Thyroid gland (tissue), 4 donors: ENCODE measurements around the gene ABCC3. TPM values are rescaled to one million over a fixed set of nuclear protein-coding genes. Genes with fewer than 3 reads are reported as not detected.

Experiments used
- DNase-seq, 2 donors: peaks; one replicate each; pipeline ENCODE4 v3.0.0-alpha.2; 2019
- H3K27ac ChIP-seq, 3 donors: fragments of 200-600 bp; sonication (generic); 1 replicate in 2 of 3; 2 replicates in 1 of 3; pipeline ENCODE4 v1.5.1; 2016 to 2019; ENCODE audit warnings: mild to moderate bottlenecking in 1 of 3, moderate library complexity in 1 of 3
- H3K27me3 ChIP-seq: fragments of 200-600 bp; sonication (generic); one replicate; pipeline ENCODE4 v1.5.1; 2019
- H3K36me3 ChIP-seq, 2 donors: fragments of 200-600 bp; sonication (generic); one replicate each; pipeline ENCODE4 v1.5.1; 2016 to 2019
- H3K4me1 ChIP-seq, 2 donors: fragments of 200-600 bp; sonication (generic); one replicate each; pipeline ENCODE4 v1.5.1; 2017 to 2019
- H3K4me3 ChIP-seq, 3 donors: fragments of 200-600 bp; sonication (generic); replicated peaks in 1 of 3; 1 replicate in 2 of 3; 2 replicates in 1 of 3; pipeline ENCODE4 v1.5.1; 2016; ENCODE audit warnings: mild to moderate bottlenecking in 1 of 3
- H3K9me3 ChIP-seq: fragments of 200-600 bp; sonication (generic); one replicate; pipeline ENCODE4 v1.5.1; 2017
- CTCF ChIP-seq, 6 experiments: fragments of 200-600 bp in 3 of 6; fragments of 450-650 bp in 3 of 6; sonication (generic) in 3 of 6; IDR thresholded peaks; one replicate each; pipeline ENCODE4 v1.5.1; 2016 to 2019; ENCODE audit warnings: antibody characterized with exemption in 6 of 6, mild to moderate bottlenecking in 2 of 6, inconsistent platforms in 1 of 6, moderate library complexity in 1 of 6
- POLR2A ChIP-seq, 2 donors: fragments of 450-650 bp; IDR thresholded peaks; one replicate each; pipeline ENCODE4 v1.6.1; 2017; ENCODE audit warnings: antibody characterized with exemption in 2 of 2, mild to moderate bottlenecking in 2 of 2, moderate library complexity in 1 of 2
- WGBS, 2 donors: methylation state at CpG; one replicate each; pipeline ENCODE4 v1.1.5; 2017; 5-methylcytosine and 5-hydroxymethylcytosine counted together
- intact Hi-C: fragments of 100-400 bp; cut with DNase I; formaldehyde crosslinking; loops from one replicate; pipeline ENCODE4 v1.15.1; 2023
- total RNA-seq, 4 donors: library from RNA; depleted of rRNA; stranded (reverse); fragments of >200 nt; gene quantifications; one replicate each; pipeline ENCODE4 v1.2.3, GENCODE V29; 2016

Gene ABCC3
- total RNA-seq, 4 donors from 2014 or later = 51.0 to 189 (median 131) TPM

GRCh38 chr17:50635982-50636803 lies 1.5 kb downstream of the ABCC3 start:
- TF ChIP-seq CTCF (IDR thresholded peaks at IDR 0.05) (no peak), POLR2A (IDR thresholded peaks at IDR 0.05) (no peak)
- H3K4me1 ChIP-seq = peaks cover 40 to 51% of the 10 kb centered on the region in 2 donors
- H3K36me3 ChIP-seq = no peaks in the 10 kb centered on the region
- H3K9me3 ChIP-seq = no peaks in the 10 kb centered on the region
- peak overlapping the region in 1 of 3 donors; percentile 50 for H3K4me3 ChIP-seq
- DNase-seq = no peak
- intact Hi-C loops = no loop called here
- H3K27me3 ChIP-seq = no peaks in the 10 kb centered on the region
- WGBS, 2 donors = 93 to 96% methylated on average over 9 of the region's 9 CpGs
- no peak overlapping the region for H3K27ac ChIP-seq

DNA sequence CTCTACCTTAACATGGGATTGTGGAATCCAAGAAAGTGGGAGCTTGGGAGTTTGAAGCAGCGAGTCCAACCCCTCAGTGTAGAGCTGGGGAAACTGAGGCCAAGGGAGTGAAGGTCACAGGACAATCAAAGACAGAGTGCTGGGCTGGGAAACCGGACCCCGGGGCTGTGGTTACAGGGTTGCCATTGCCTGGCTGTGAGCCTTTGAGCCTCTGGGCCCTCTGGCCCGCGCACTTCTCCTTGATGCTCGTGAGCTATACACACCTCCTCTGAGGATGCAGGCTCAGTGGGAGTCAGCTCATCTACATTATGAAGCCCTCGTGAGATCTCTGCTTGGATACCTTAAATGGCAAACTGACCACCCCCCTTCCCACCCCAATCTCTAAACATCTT lies 2.1 kb downstream of the ABCC3 start:
- Histone ChIP-seq H3K4me3 (no peak overlapping the region), H3K9me3 (no peaks in the 10 kb centered on the region), H3K4me1 (peaks cover 40 to 57% of the 10 kb centered on the region in 2 donors), H3K27ac (no peak overlapping the region), H3K27me3 (no peaks in the 10 kb centered on the region), H3K36me3 (no peaks in the 10 kb centered on the region)
- WGBS, 2 donors = 92 to 93% methylated on average over 6 to 7 of the region's 7 CpGs
- TF ChIP-seq CTCF (IDR thresholded peaks at IDR 0.05) (no peak), POLR2A (IDR thresholded peaks at IDR 0.05) (no peak)
- no peak for DNase-seq
- intact Hi-C loops = no loop called here

GRCh38 chr17:50637829-50638605 lies 3.3 kb downstream of the ABCC3 start:
- Histone ChIP-seq H3K4me1 (peaks cover 40 to 59% of the 10 kb centered on the region in 2 donors), H3K9me3 (no peaks in the 10 kb centered on the region), H3K36me3 (no peaks in the 10 kb centered on the region), H3K27ac (peak overlapping the region; percentile 42 to 89 (median 62)), H3K4me3 (no peak overlapping the region), H3K27me3 (no peaks in the 10 kb centered on the region)
- no peak for DNase-seq
- WGBS, 2 donors = 92 to 95% methylated on average over 6 to 7 of the region's 7 CpGs
- TF ChIP-seq POLR2A (IDR thresholded peaks at IDR 0.05) (no peak), CTCF (IDR thresholded peaks at IDR 0.05) (no peak)
- intact Hi-C loops = no loop called here

GRCh38 chr17:50638606-50638965 lies 3.9 kb downstream of the ABCC3 start:
- Histone ChIP-seq H3K27me3 (no peaks in the 10 kb centered on the region), H3K27ac (peak overlapping the region; percentile 42 to 89 (median 62)), H3K4me3 (no peak overlapping the region), H3K36me3 (no peaks in the 10 kb centered on the region), H3K9me3 (no peaks in the 10 kb centered on the region), H3K4me1 (peaks cover 40 to 64% of the 10 kb centered on the region in 2 donors)
- intact Hi-C loops = no loop called here
- DNase-seq = no peak
- WGBS, 2 donors = 80% methylated on average over 2 of the region's 2 CpGs
- TF ChIP-seq CTCF (IDR thresholded peaks at IDR 0.05) (no peak), POLR2A (IDR thresholded peaks at IDR 0.05) (no peak)
